Measurements from ENCODE around the gene CD48.

CD48 gene

DNA sequence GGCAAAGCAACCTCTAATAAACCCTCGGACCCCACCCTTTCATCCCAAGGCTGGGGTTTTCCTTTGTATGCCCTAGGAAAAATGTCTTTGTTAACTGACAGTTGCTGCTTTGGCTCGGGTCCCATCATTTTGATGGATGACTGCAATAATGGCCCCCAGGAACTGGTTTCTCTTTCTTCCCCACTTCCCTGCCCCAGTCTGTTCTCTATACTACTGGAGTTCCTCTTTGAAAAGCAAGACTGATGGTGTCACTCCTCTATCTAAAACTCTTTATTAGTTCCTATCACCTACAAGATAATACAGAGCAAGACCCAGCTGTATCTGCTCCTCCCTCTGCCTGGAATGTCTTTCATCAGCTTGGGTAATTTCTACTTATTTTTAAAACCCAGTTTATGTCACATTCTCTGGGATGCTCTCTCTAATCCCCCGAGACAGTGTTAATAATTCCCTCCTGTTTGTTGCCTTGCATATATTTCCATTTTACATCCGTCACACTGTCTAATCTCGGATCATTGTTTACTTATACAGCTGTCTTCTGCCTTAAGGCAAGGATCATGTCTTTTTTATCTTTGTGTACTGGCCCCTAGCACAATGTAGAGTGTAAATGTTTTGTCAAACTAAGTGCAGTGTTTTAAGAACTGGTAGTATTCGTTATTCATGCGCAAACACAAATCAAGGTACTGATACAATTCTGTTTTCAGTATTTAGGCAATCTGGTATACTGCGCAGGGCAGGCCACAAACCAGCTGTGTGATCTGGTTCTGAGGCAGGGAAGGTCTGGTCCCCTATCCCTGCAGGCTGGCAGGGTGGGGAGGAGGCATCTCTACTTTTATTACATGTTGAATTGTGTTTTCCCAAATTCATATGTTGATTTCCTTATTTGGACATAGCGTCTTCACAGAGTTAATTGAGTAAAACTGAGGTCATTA lies 80.8 kb downstream of the CD48 start:
- no peak overlapping the region for H3K4me3 ChIP-seq (ENCODE audit: low read depth, low read length)
- DNase-seq (ENCODE audit: low read depth): no peak
- TF ChIP-seq, protein P1, sequence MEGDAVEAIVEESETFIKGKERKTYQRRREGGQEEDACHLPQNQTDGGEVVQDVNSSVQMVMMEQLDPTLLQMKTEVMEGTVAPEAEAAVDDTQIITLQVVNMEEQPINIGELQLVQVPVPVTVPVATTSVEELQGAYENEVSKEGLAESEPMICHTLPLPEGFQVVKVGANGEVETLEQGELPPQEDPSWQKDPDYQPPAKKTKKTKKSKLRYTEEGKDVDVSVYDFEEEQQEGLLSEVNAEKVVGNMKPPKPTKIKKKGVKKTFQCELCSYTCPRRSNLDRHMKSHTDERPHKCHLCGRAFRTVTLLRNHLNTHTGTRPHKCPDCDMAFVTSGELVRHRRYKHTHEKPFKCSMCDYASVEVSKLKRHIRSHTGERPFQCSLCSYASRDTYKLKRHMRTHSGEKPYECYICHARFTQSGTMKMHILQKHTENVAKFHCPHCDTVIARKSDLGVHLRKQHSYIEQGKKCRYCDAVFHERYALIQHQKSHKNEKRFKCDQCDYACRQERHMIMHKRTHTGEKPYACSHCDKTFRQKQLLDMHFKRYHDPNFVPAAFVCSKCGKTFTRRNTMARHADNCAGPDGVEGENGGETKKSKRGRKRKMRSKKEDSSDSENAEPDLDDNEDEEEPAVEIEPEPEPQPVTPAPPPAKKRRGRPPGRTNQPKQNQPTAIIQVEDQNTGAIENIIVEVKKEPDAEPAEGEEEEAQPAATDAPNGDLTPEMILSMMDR (IDR thresholded peaks at IDR 0.05; ENCODE audit: low read depth, low read length, missing control alignments): no peak

DNA sequence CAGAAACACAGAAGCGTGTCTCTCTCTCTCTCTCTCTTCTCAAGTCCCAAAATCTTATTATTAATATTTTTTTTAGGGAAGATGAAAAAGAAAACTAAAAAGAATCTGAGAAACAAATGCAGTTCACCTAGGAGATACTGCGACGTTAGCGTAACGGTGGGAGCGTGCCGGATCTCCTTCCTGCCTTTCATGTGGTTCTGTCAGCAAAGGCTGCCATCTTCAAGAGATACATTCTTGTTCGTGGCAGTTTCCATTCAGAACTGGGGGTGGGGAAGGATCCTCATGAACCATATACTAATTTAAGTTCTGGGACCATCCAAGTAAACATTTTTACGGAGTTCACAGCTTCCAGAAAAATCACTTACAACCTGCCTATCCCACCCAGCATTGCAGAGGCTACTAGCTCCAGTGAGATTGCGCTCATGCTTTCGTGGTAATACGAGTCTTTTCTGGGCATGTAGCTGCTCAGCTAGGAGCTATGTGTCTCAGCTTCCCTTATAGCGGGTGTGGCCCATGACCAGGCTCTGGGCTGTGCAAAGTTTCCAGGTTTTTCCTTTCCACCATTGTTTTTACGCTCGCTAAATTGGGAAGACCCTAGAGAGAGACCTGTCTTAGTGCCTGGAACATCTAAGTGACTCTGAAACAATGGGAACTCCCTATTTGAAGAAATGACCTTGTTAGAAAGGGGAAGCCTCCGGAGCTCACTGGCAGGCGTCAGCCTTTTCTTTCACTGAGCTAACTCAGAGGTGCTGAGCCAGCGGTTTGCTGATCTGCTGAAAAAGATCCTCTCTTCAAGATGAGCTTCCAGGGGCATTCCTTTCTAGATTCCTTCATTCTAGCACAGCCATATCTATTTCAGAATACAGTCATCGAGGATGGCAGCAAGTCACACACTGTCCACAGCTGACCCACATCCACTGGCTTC lies 82.1 kb downstream of the CD48 start:
- TF ChIP-seq, protein P1 (IDR thresholded peaks at IDR 0.05; ENCODE audit: low read depth, low read length, missing control alignments): no peak
- H3K4me3 ChIP-seq (ENCODE audit: low read depth, low read length): no peak overlapping the region
- no peak for DNase-seq (ENCODE audit: low read depth)

DNA sequence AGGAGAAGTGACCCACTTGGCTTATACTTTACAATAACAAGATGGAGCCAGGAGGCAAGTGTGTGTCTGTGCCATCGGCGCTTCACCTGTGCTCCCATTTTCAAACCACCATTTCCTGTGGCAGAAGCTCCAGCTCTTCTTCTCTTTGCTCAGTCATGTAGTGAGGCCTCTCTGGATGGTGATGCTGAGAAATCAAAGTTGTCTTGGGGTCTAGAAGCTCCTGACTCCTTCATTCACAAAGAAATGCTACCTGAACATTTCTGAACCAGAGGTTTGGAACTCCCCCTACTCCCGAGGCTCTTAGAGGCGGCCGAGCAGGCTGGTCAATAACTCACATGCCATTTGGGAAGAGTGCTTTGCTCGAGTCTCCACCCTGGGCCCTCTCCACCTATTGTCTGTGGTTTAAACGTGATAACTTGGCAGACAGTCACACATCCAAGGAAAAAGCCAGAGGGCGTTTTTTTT lies 82.8 kb downstream of the CD48 start:
- DNase-seq (ENCODE audit: low read depth): no peak
- TF ChIP-seq, protein P1 (IDR thresholded peaks at IDR 0.05; ENCODE audit: low read depth, low read length, missing control alignments): no peak
- H3K4me3 ChIP-seq (ENCODE audit: low read depth, low read length): no peak overlapping the region

All from GM12864 (cell line).